K562 (cell line): ENCODE measurements around the gene VEZF1. TPM values are rescaled to one million over a fixed set of nuclear protein-coding genes. Genes with fewer than 3 reads are reported as not detected.

Experiments used
- CHD2 ChIP-seq: IDR thresholded peaks from 2 replicates; pipeline ENCODE4 v1.6.1; 2011; ENCODE audit warnings: low read depth, low read length
- GTF2E2 ChIP-seq: fragments of 200-800 bp; sonication (Bioruptor generic); IDR thresholded peaks from 2 replicates; pipeline ENCODE4 v1.6.1; 2016; ENCODE audit warnings: missing genetic modification characterization, missing compliant biosample characterization
- HMG20B ChIP-seq: fragments of 250-450 bp; sonication (Bioruptor Pico); IDR thresholded peaks from 2 replicates; pipeline ENCODE4 v1.5.0; 2021; ENCODE audit warnings: mild to moderate bottlenecking
- HMGN3 ChIP-seq: IDR thresholded peaks from 2 replicates; pipeline ENCODE4 v1.6.1; 2011; ENCODE audit warnings: borderline replicate concordance, low read depth, mild to moderate bottlenecking, mixed read lengths, low read length; ENCODE audit not compliant: insufficient read length; ENCODE audit errors: extremely low read depth
- NONO ChIP-seq, 2 experiments: fragments of 200-400 bp in 1 of 2; fragments of 450-650 bp in 1 of 2; formaldehyde crosslinking in 1 of 2; IDR thresholded peaks; 2 replicates each; pipeline ENCODE4 v1.6.1; 2017; ENCODE audit warnings: low read depth in 2 of 2, mild to moderate bottlenecking in 2 of 2, moderate library complexity in 2 of 2, low read length in 1 of 2
- PML ChIP-seq: IDR thresholded peaks from 2 replicates; pipeline ENCODE4 v1.6.1; 2012; ENCODE audit warnings: low read length, inconsistent platforms
- POLR2G ChIP-seq: fragments of 200-400 bp; formaldehyde crosslinking; IDR thresholded peaks from 2 replicates; pipeline ENCODE4 v1.6.1; 2017; ENCODE audit warnings: low read depth, mild to moderate bottlenecking, antibody characterized with exemption, low read length, moderate library complexity
- RAD51 ChIP-seq: fragments of 450-650 bp; IDR thresholded peaks from 2 replicates; pipeline ENCODE4 v1.7.1; 2016; ENCODE audit warnings: low read depth, mild to moderate bottlenecking, borderline replicate concordance
- SMAD4 ChIP-seq: fragments of 250-450 bp; sonication (Bioruptor Pico); conservative IDR thresholded peaks from 2 replicates; pipeline ENCODE4 v1.8.0; 2021; ENCODE audit warnings: inconsistent platforms, mild to moderate bottlenecking, moderate library complexity
- ZNF143 ChIP-seq: sonication (generic); formaldehyde crosslinking; IDR thresholded peaks from 2 replicates; pipeline ENCODE4 v1.9.0; 2022; ENCODE audit warnings: mild to moderate bottlenecking, missing genetic modification reagents
- polyA plus RNA-seq, 8 experiments: library from polyadenylated mRNA; depleted of rRNA in 4 of 8; stranded (reverse) in 5 of 8; unstranded in 3 of 8; fragments of >200 nt; fragmentation: Nextera tagmentation in 2 of 8; fragmentation: Illumina TruSeq in 1 of 8; extraction: Ambion mirVana in 2 of 8; extraction: Trizol in 1 of 8; gene quantifications; 2 replicates each; pipeline versions ENCODE4 v1.2.1 to v1.2.3, GENCODE V29; 2011 to 2014; ENCODE audit warnings: inconsistent platforms in 1 of 8, missing spikeins in 1 of 8
- total RNA-seq, 7 experiments: library from RNA; depleted of rRNA in 6 of 7; stranded (reverse); fragments of >200 nt in 6 of 7; fragmentation: Illumina TruSeq in 2 of 7; extraction: Trizol in 2 of 7; gene quantifications; 2 replicates each; pipeline versions ENCODE4 v1.2.1 to v1.2.3, GENCODE V29; 2011 to 2021; ENCODE audit warnings: low replicate concordance in 1 of 7
- TF ChIP-seq, protein P1 (sequence below): fragments of 150-350 bp; IDR thresholded peaks from 2 replicates; pipeline ENCODE4 v1.6.1; 2014; ENCODE audit warnings: low read depth, mild to moderate bottlenecking, low read length, borderline replicate concordance
- TF ChIP-seq, protein P2 (sequence below): fragments of 250-450 bp; sonication (Bioruptor Pico); IDR thresholded peaks from 2 replicates; pipeline ENCODE4 v1.4.0; 2020

VEZF1 gene
- total and polyA plus RNA-seq, 9 of the 15 experiments (the other 6 are each of a cell fraction or from before 2014, with no cell fraction given): 9.5 to 33.4 (median 22.1) TPM

DNA sequence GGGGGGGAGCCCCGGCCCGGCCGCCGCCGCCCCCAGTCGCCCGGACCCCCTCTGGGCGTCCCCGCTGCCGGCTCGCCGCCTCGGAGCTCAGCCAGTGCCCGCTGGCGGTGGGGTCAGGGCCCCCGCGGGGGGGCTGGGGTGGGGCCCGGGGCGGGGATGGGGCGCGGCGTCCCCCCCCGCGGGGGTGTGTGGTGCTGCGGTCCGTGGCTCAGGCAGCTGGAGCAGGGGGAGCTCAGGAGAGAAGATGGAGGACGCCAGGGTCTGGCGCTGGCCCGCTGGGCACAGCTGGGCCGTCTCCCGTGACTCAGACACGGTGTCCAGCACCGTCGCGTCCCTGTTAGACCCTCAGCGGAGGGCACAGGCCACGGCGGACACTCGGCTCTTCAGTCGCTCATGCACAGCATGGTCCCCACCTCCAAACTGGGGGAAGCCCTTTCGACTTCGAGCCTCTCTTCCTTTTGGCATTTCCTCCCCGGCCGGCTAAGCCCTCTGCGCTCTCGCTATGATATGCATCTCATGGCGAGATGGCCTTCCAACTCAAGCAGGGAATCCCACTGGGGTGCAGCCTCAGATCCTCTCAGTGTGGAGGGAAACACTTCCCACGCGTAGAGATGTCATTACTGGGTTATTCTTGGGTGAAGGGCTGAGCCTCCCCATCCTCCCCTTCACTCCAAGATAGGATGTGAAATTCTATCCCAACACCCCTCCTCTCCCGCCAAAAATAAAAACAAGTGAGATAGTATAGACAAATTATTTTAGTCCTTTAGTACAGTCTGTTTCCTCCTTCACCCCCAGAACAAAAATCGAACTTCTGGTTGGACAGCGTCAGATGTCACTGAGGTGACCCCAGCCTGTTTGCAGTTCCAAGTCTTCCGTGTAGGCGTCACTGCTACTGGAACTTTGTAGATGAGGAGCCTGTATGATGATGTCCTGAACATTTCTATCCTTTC is 522 bp upstream of the VEZF1 start (continued):
- TF ChIP-seq, protein P1, sequence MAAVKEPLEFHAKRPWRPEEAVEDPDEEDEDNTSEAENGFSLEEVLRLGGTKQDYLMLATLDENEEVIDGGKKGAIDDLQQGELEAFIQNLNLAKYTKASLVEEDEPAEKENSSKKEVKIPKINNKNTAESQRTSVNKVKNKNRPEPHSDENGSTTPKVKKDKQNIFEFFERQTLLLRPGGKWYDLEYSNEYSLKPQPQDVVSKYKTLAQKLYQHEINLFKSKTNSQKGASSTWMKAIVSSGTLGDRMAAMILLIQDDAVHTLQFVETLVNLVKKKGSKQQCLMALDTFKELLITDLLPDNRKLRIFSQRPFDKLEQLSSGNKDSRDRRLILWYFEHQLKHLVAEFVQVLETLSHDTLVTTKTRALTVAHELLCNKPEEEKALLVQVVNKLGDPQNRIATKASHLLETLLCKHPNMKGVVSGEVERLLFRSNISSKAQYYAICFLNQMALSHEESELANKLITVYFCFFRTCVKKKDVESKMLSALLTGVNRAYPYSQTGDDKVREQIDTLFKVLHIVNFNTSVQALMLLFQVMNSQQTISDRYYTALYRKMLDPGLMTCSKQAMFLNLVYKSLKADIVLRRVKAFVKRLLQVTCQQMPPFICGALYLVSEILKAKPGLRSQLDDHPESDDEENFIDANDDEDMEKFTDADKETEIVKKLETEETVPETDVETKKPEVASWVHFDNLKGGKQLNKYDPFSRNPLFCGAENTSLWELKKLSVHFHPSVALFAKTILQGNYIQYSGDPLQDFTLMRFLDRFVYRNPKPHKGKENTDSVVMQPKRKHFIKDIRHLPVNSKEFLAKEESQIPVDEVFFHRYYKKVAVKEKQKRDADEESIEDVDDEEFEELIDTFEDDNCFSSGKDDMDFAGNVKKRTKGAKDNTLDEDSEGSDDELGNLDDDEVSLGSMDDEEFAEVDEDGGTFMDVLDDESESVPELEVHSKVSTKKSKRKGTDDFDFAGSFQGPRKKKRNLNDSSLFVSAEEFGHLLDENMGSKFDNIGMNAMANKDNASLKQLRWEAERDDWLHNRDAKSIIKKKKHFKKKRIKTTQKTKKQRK: no peak
- TF ChIP-seq ZNF143 (CRISPR knock-in tag): no peak
- no peak for TF ChIP-seq RAD51
- TF ChIP-seq GTF2E2 (tag): no peak; the same call in 1 of the 2 replicates
- TF ChIP-seq PML: peak; percentile 8; the same call in 1 of the 2 replicates
- TF ChIP-seq HMGN3: peak; percentile 92
- no peak for TF ChIP-seq SMAD4 (CRISPR knock-in tag)
- TF ChIP-seq POLR2G: peak; percentile 84
- TF ChIP-seq CHD2: no peak
- TF ChIP-seq NONO (IDR thresholded peaks at IDR 0.05; ENCODE audit: low read depth in 2 of 2, low read length in 1 of 2): peak in 1 of 2 experiments; percentile 97; a peak in 2 of 4 replicates
- TF ChIP-seq HMG20B (CRISPR knock-in tag): peak; percentile 79; the same call in 1 of the 2 replicates
- TF ChIP-seq, protein P2, sequence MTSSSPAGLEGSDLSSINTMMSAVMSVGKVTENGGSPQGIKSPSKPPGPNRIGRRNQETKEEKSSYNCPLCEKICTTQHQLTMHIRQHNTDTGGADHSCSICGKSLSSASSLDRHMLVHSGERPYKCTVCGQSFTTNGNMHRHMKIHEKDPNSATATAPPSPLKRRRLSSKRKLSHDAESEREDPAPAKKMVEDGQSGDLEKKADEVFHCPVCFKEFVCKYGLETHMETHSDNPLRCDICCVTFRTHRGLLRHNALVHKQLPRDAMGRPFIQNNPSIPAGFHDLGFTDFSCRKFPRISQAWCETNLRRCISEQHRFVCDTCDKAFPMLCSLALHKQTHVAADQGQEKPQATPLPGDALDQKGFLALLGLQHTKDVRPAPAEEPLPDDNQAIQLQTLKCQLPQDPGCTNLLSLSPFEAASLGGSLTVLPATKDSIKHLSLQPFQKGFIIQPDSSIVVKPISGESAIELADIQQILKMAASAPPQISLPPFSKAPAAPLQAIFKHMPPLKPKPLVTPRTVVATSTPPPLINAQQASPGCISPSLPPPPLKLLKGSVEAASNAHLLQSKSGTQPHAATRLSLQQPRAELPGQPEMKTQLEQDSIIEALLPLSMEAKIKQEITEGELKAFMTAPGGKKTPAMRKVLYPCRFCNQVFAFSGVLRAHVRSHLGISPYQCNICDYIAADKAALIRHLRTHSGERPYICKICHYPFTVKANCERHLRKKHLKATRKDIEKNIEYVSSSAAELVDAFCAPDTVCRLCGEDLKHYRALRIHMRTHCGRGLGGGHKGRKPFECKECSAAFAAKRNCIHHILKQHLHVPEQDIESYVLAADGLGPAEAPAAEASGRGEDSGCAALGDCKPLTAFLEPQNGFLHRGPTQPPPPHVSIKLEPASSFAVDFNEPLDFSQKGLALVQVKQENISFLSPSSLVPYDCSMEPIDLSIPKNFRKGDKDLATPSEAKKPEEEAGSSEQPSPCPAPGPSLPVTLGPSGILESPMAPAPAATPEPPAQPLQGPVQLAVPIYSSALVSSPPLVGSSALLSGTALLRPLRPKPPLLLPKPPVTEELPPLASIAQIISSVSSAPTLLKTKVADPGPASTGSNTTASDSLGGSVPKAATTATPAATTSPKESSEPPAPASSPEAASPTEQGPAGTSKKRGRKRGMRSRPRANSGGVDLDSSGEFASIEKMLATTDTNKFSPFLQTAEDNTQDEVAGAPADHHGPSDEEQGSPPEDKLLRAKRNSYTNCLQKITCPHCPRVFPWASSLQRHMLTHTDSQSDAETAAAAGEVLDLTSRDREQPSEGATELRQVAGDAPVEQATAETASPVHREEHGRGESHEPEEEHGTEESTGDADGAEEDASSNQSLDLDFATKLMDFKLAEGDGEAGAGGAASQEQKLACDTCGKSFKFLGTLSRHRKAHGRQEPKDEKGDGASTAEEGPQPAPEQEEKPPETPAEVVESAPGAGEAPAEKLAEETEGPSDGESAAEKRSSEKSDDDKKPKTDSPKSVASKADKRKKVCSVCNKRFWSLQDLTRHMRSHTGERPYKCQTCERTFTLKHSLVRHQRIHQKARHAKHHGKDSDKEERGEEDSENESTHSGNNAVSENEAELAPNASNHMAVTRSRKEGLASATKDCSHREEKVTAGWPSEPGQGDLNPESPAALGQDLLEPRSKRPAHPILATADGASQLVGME (CRISPR knock-in tag): peak; percentile 71; the same call in 1 of the 2 replicates
